HepG2 (cell line): Measurements from ENCODE around the gene NFX1. TPM values are rescaled to one million over a fixed set of nuclear protein-coding genes. Genes with fewer than 3 reads are reported as not detected.
A peak's percentile ranks its signal among the peaks of the same experiment; 100 is the strongest.

Source experiments
- ATF7-NPFF ChIP-seq: sonication (generic); formaldehyde crosslinking; IDR thresholded peaks from 2 replicates; pipeline ENCODE4 v1.8.1; 2023; ENCODE audit warnings: mild to moderate bottlenecking, low read depth, missing genetic modification reagents, moderate library complexity
- CBX2 ChIP-seq, 2 experiments: fragments of 200-600 bp in 1 of 2; sonication (generic); formaldehyde crosslinking in 1 of 2; IDR thresholded peaks; 2 replicates each; pipeline versions ENCODE4 v1.7.0 to v1.8.1; 2018 to 2022; ENCODE audit warnings: low read depth in 2 of 2, low read length in 1 of 2, mild to moderate bottlenecking in 1 of 2, missing genetic modification reagents in 1 of 2
- DNMT1 ChIP-seq: sonication (generic); formaldehyde crosslinking; IDR thresholded peaks from 2 replicates; pipeline ENCODE4 v1.5.1; 2020; ENCODE audit warnings: mild to moderate bottlenecking, missing genetic modification reagents
- EEA1 ChIP-seq: sonication (generic); formaldehyde crosslinking; IDR thresholded peaks from 2 replicates; pipeline ENCODE4 v1.5.1; 2020; ENCODE audit warnings: mild to moderate bottlenecking, missing genetic modification reagents, borderline replicate concordance
- ELF1 ChIP-seq: sonication (generic); formaldehyde crosslinking; IDR thresholded peaks from 2 replicates; pipeline ENCODE4 v1.4.0; 2020; ENCODE audit warnings: missing genetic modification reagents
- ETV5 ChIP-seq: IDR thresholded peaks from 2 replicates; pipeline ENCODE4 v1.6.1; 2018; ENCODE audit warnings: missing biosample characterization, missing genetic modification reagents, inconsistent platforms, borderline replicate concordance
- HNF4A ChIP-seq: sonication (generic); formaldehyde crosslinking; IDR thresholded peaks from 2 replicates; pipeline ENCODE4 v1.4.0; 2020; ENCODE audit warnings: missing genetic modification reagents
- MXI1 ChIP-seq: IDR thresholded peaks from 3 replicates; pipeline ENCODE4 v1.6.1; 2012; ENCODE audit warnings: low read depth, low read length, inconsistent platforms, borderline replicate concordance
- NFATC3 ChIP-seq: sonication (generic); formaldehyde crosslinking; IDR thresholded peaks from 2 replicates; pipeline ENCODE4 v1.5.1; 2020; ENCODE audit warnings: mild to moderate bottlenecking, missing genetic modification reagents
- RBFOX2 ChIP-seq: fragments of 200-400 bp; formaldehyde crosslinking; IDR thresholded peaks from 2 replicates; pipeline ENCODE4 v1.6.1; 2017; ENCODE audit warnings: low read depth, mild to moderate bottlenecking, low read length
- SNAPC2 ChIP-seq: sonication (generic); formaldehyde crosslinking; IDR thresholded peaks from 2 replicates; pipeline ENCODE4 v1.8.1; 2022; ENCODE audit warnings: mild to moderate bottlenecking, missing genetic modification reagents
- ZC3H13 ChIP-seq: sonication (generic); formaldehyde crosslinking; IDR thresholded peaks from 2 replicates; pipeline ENCODE4 v1.8.1; 2023; ENCODE audit warnings: mild to moderate bottlenecking, missing genetic modification reagents, moderate library complexity
- ZFP41 ChIP-seq: sonication (generic); formaldehyde crosslinking; IDR thresholded peaks from 2 replicates; pipeline ENCODE4 v1.4.0; 2020; ENCODE audit warnings: mild to moderate bottlenecking, missing genetic modification reagents, borderline replicate concordance
- ZMYM2 ChIP-seq: sonication (generic); formaldehyde crosslinking; IDR thresholded peaks from 2 replicates; pipeline ENCODE4 v1.8.0; 2022; ENCODE audit warnings: mild to moderate bottlenecking, missing genetic modification reagents
- ZNF614 ChIP-seq: IDR thresholded peaks from 2 replicates; pipeline ENCODE4 v1.6.1; 2018; ENCODE audit warnings: missing biosample characterization, missing genetic modification reagents, inconsistent platforms, borderline replicate concordance
- ZNF644 ChIP-seq: IDR thresholded peaks from 2 replicates; pipeline ENCODE4 v1.6.1; 2016; ENCODE audit warnings: low read depth
- ZNF747 ChIP-seq: sonication (generic); formaldehyde crosslinking; IDR thresholded peaks from 2 replicates; pipeline ENCODE4 v1.8.1; 2023; ENCODE audit warnings: missing genetic modification reagents, mild to moderate bottlenecking, borderline replicate concordance
- ZNF891 ChIP-seq: sonication (generic); formaldehyde crosslinking; IDR thresholded peaks from 2 replicates; pipeline ENCODE4 v1.5.0; 2020; ENCODE audit warnings: mild to moderate bottlenecking, missing genetic modification reagents
- polyA plus RNA-seq, 8 experiments: library from polyadenylated mRNA; depleted of rRNA in 3 of 8; stranded (reverse) in 7 of 8; unstranded in 1 of 8; fragments of >200 nt; fragmentation: Illumina TruSeq in 4 of 8; extraction: Trizol in 4 of 8; gene quantifications; 2 replicates each; pipeline versions ENCODE4 v1.2.1 to v1.2.3, GENCODE V29; 2011 to 2016; ENCODE audit warnings: low read depth in 4 of 8, missing spikeins in 1 of 8, mixed read lengths in 1 of 8; ENCODE audit not compliant: insufficient read depth in 1 of 8
- total RNA-seq, 5 experiments: library from RNA; depleted of rRNA; stranded (reverse); fragments of >200 nt; fragmentation: Illumina TruSeq; extraction: Trizol; gene quantifications; 2 replicates each; pipeline ENCODE4 v1.2.3, GENCODE V29; 2016; ENCODE audit warnings: low read depth in 1 of 5
- TF ChIP-seq, protein P1 (sequence below): sonication (generic); formaldehyde crosslinking; IDR thresholded peaks from 2 replicates; pipeline ENCODE4 v1.4.0; 2020; ENCODE audit warnings: missing genetic modification reagents, mild to moderate bottlenecking, borderline replicate concordance
- TF ChIP-seq, protein P2 (sequence below): sonication (generic); formaldehyde crosslinking; IDR thresholded peaks from 2 replicates; pipeline ENCODE4 v1.4.0; 2020; ENCODE audit warnings: missing genetic modification reagents
- TF ChIP-seq, protein P3 (sequence below), 2 experiments: sonication (generic) in 1 of 2; formaldehyde crosslinking in 1 of 2; IDR thresholded peaks; 2 replicates each; pipeline versions ENCODE4 v1.4.0 to v1.6.1; 2018 to 2020; ENCODE audit warnings: missing genetic modification reagents in 2 of 2, borderline replicate concordance in 1 of 2, low read depth in 1 of 2, mild to moderate bottlenecking in 1 of 2, missing biosample characterization in 1 of 2
- TF ChIP-seq, protein P4 (sequence below): sonication (generic); formaldehyde crosslinking; IDR thresholded peaks from 2 replicates; pipeline ENCODE4 v1.4.0; 2020; ENCODE audit warnings: missing genetic modification reagents
- TF ChIP-seq, protein P5 (sequence below): sonication (generic); formaldehyde crosslinking; conservative IDR thresholded peaks from 2 replicates; pipeline ENCODE4 v1.5.0; 2020; ENCODE audit warnings: missing genetic modification reagents
- TF ChIP-seq, protein P6 (sequence below): sonication (generic); formaldehyde crosslinking; IDR thresholded peaks from 2 replicates; pipeline ENCODE4 v1.4.0; 2020; ENCODE audit warnings: low read depth, mild to moderate bottlenecking, missing genetic modification reagents

Gene NFX1
- total and polyA plus RNA-seq, 2 of the 13 experiments (the other 11 are each of a cell fraction or from before 2014, with no cell fraction given) = 23.9 to 27.5 TPM

DNA sequence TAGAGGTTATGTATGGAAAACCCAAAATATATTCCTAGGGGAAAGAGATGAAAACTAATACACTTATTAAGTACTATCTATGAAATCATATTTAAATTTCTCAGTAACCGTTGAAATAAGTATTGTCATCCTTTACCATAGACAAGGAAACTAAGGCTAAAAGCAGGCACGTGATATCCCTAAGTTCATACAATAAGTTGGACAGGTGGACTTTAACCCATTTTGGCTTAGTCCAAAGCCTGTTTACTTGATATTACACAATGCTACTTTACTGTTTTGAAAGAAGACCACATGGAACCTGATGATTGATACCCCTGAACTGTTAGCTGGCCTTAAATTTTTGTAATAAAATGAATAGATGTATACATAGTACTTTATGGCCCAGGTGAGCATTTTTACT, 3.5 kb downstream of the NFX1 start (continued):
- TF ChIP-seq, protein P1, sequence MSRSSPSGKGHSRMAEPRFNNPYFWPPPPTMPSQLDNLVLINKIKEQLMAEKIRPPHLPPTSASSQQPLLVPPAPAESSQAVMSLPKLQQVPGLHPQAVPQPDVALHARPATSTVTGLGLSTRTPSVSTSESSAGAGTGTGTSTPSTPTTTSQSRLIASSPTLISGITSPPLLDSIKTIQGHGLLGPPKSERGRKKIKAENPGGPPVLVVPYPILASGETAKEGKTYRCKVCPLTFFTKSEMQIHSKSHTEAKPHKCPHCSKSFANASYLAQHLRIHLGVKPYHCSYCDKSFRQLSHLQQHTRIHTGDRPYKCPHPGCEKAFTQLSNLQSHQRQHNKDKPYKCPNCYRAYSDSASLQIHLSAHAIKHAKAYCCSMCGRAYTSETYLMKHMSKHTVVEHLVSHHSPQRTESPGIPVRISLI (CRISPR knock-in tag) = no peak
- TF ChIP-seq ZNF747 = no peak
- TF ChIP-seq, protein P2, sequence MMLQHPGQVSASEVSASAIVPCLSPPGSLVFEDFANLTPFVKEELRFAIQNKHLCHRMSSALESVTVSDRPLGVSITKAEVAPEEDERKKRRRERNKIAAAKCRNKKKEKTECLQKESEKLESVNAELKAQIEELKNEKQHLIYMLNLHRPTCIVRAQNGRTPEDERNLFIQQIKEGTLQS (CRISPR knock-in tag) = no peak
- no peak for TF ChIP-seq ZFP41 (CRISPR knock-in tag)
- TF ChIP-seq, protein P3, sequence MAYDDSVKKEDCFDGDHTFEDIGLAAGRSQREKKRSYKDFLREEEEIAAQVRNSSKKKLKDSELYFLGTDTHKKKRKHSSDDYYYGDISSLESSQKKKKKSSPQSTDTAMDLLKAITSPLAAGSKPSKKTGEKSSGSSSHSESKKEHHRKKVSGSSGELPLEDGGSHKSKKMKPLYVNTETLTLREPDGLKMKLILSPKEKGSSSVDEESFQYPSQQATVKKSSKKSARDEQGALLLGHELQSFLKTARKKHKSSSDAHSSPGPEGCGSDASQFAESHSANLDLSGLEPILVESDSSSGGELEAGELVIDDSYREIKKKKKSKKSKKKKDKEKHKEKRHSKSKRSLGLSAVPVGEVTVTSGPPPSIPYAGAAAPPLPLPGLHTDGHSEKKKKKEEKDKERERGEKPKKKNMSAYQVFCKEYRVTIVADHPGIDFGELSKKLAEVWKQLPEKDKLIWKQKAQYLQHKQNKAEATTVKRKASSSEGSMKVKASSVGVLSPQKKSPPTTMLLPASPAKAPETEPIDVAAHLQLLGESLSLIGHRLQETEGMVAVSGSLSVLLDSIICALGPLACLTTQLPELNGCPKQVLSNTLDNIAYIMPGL (CRISPR knock-in tag; IDR thresholded peaks at IDR 0.05; ENCODE audit: borderline replicate concordance in 1 of 2, low read depth in 1 of 2) = no peak; a peak in 1 of 4 replicates
- no peak for TF ChIP-seq ELF1 (CRISPR knock-in tag)
- TF ChIP-seq, protein P4, sequence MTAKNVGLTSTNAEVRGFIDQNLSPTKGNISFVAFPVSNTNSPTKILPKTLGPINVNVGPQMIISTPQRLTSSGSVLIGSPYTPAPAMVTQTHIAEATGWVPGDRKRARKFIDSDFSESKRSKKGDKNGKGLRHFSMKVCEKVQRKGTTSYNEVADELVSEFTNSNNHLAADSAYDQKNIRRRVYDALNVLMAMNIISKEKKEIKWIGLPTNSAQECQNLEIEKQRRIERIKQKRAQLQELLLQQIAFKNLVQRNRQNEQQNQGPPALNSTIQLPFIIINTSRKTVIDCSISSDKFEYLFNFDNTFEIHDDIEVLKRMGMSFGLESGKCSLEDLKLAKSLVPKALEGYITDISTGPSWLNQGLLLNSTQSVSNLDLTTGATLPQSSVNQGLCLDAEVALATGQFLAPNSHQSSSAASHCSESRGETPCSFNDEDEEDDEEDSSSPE = no peak
- no peak for TF ChIP-seq ETV5 (CRISPR knock-in tag)
- TF ChIP-seq, protein P5, sequence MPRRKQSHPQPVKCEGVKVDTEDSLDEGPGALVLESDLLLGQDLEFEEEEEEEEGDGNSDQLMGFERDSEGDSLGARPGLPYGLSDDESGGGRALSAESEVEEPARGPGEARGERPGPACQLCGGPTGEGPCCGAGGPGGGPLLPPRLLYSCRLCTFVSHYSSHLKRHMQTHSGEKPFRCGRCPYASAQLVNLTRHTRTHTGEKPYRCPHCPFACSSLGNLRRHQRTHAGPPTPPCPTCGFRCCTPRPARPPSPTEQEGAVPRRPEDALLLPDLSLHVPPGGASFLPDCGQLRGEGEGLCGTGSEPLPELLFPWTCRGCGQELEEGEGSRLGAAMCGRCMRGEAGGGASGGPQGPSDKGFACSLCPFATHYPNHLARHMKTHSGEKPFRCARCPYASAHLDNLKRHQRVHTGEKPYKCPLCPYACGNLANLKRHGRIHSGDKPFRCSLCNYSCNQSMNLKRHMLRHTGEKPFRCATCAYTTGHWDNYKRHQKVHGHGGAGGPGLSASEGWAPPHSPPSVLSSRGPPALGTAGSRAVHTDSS = no peak
- TF ChIP-seq RBFOX2 = no peak
- TF ChIP-seq ZNF891 (CRISPR knock-in tag) = no peak
- TF ChIP-seq ZNF614 (CRISPR knock-in tag) = peak; percentile 72; the same call in 1 of the 2 replicates
- no peak for TF ChIP-seq CBX2 (IDR thresholded peaks at IDR 0.05; ENCODE audit: low read depth, low read length)
- TF ChIP-seq CBX2 (CRISPR knock-in tag; IDR thresholded peaks at IDR 0.05; ENCODE audit: low read depth) = no peak
- TF ChIP-seq ATF7-NPFF (CRISPR knock-in tag) = no peak
- TF ChIP-seq SNAPC2 = no peak
- no peak for TF ChIP-seq DNMT1 (CRISPR knock-in tag)
- no peak for TF ChIP-seq ZMYM2
- TF ChIP-seq ZNF644 = peak; percentile 96
- TF ChIP-seq HNF4A (CRISPR knock-in tag) = peak; percentile 96
- no peak for TF ChIP-seq ZC3H13 (CRISPR knock-in tag)
- TF ChIP-seq, protein P6, sequence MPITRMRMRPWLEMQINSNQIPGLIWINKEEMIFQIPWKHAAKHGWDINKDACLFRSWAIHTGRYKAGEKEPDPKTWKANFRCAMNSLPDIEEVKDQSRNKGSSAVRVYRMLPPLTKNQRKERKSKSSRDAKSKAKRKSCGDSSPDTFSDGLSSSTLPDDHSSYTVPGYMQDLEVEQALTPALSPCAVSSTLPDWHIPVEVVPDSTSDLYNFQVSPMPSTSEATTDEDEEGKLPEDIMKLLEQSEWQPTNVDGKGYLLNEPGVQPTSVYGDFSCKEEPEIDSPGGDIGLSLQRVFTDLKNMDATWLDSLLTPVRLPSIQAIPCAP (CRISPR knock-in tag) = no peak
- no peak for TF ChIP-seq NFATC3 (CRISPR knock-in tag)
- no peak for TF ChIP-seq EEA1 (CRISPR knock-in tag)
- TF ChIP-seq MXI1 = peak; percentile 62; the same call in 1 of the 3 replicates
